Testis (tissue), 3 donors: ENCODE data around the gene ERC2. TPM values are rescaled to one million over a fixed set of nuclear protein-coding genes. Genes with fewer than 3 reads are reported as not detected.

ENCODE experiments used
- DNase-seq: peaks from one replicate; pipeline ENCODE4 v3.0.0-alpha.2; 2019
- H3K27ac ChIP-seq, 2 donors: fragments of 200-600 bp; sonication (generic); one replicate each; pipeline ENCODE4 v1.5.1; 2019
- H3K27me3 ChIP-seq: fragments of 200-600 bp; sonication (generic); one replicate; pipeline ENCODE4 v1.5.1; 2019
- H3K36me3 ChIP-seq: fragments of 200-600 bp; sonication (generic); one replicate; pipeline ENCODE4 v1.5.1; 2017; ENCODE audit warnings: low read depth; ENCODE audit errors: missing control alignments
- H3K4me1 ChIP-seq: fragments of 200-600 bp; sonication (generic); one replicate; pipeline ENCODE4 v1.5.1; 2019
- H3K4me3 ChIP-seq, 2 donors: fragments of 200-600 bp; sonication (generic); one replicate each; pipeline ENCODE4 v1.5.1; 2017 to 2019
- H3K9me3 ChIP-seq: fragments of 200-600 bp; sonication (generic); one replicate; pipeline ENCODE4 v1.5.1; 2017
- CTCF ChIP-seq, 3 experiments: fragments of 450-650 bp in 2 of 3; fragments of 200-600 bp in 1 of 3; sonication (generic) in 1 of 3; IDR thresholded peaks; one replicate each; pipeline ENCODE4 v1.5.1; 2016 to 2019; ENCODE audit warnings: antibody characterized with exemption in 3 of 3, mild to moderate bottlenecking in 2 of 3, moderate library complexity in 1 of 3
- POLR2A ChIP-seq: fragments of 450-650 bp; IDR thresholded peaks from one replicate; pipeline ENCODE4 v1.6.1; 2017; ENCODE audit warnings: antibody characterized with exemption, mild to moderate bottlenecking, moderate library complexity
- WGBS, 2 donors: methylation state at CpG; one replicate each; pipeline ENCODE4 v1.1.5; 2018; 5-methylcytosine and 5-hydroxymethylcytosine counted together
- intact Hi-C: fragments of 100-400 bp; cut with DNase I; formaldehyde crosslinking; loops from one replicate; pipeline ENCODE4 v1.15.1; 2023; ENCODE audit warnings: low total_unique reads
- polyA plus RNA-seq: library from polyadenylated mRNA; stranded (reverse); fragments of 350-450 nt; fragmentation: Illumina TruSeq; extraction: RNeasy Lipid Tissue Mini Kit (QIAGEN cat#74804); gene quantifications from one replicate; pipeline ENCODE4 v1.2.3, GENCODE V29; 2014; ENCODE audit warnings: low read depth, low replicate concordance; ENCODE audit not compliant: insufficient read depth
- total RNA-seq, 2 donors: library from RNA; depleted of rRNA; stranded (reverse); fragments of >200 nt; gene quantifications; one replicate each; pipeline ENCODE4 v1.2.3, GENCODE V29; 2016

Gene ERC2
- total and polyA plus RNA-seq, 3 donors from 2014 or later, result 1.9 to 6.1 (median 5.9) TPM

DNA sequence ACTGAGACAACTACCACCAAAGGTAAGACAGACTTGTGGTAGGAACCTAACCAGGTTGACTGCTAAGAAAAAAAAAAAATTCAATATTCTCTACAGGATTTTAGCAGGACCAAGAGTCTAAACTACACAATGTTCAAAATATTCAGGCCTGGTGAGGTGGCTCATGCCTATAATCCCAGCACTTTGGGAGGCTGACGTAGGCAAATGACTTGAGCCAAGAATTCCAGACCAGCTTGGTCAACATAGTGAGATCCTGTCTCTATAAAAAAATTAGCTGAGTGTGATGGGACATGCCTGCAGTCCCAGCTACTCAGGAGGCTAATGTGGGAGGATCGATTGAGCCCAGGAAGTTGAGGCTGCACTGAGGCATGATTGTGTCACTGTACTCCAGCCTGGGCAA lies 639.6 kb downstream of the ERC2 start:
- Histone ChIP-seq H3K36me3 (no peaks in the 10 kb centered on the region), H3K4me3 (no peak overlapping the region), H3K27me3 (no peaks in the 10 kb centered on the region), H3K9me3 (no peaks in the 10 kb centered on the region), H3K4me1 (no peaks in the 10 kb centered on the region), H3K27ac (no peak overlapping the region)
- WGBS, 2 donors, result 66 to 96% methylated on average over 2 of the region's 2 CpGs
- intact Hi-C loops, result no loop called here
- DNase-seq, result no peak
- TF ChIP-seq POLR2A (no peak), CTCF (IDR thresholded peaks at IDR 0.05) (no peak)

DNA sequence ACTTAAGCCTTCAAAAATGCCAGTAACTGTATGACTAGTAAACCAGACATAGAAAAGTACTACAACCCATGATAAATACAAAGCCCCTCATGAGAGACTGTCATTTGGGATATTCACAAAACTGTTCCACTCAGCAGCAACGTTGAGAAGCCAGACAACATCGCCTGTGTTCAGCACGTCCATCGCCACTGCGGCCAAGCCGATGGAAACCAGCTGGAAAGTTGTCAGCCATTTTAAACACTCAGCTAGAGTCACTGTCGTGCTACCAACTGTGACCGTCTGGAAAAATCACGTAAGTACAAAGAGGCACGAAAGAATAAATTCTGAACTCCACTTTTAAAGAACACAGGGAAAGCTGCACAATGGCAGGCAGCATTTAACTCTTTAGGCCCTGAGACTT lies 640.5 kb downstream of the ERC2 start:
- H3K4me3 ChIP-seq, result no peak overlapping the region
- WGBS, 2 donors, result 83 to 87% methylated on average over 10 of the region's 10 CpGs
- no peaks in the 10 kb centered on the region for H3K36me3 ChIP-seq
- H3K4me1 ChIP-seq, result no peaks in the 10 kb centered on the region
- no peaks in the 10 kb centered on the region for H3K27me3 ChIP-seq
- no peak overlapping the region for H3K27ac ChIP-seq
- H3K9me3 ChIP-seq, result no peaks in the 10 kb centered on the region
- TF ChIP-seq CTCF (IDR thresholded peaks at IDR 0.05) (no peak), POLR2A (no peak)
- intact Hi-C loops, result no loop called here
- DNase-seq, result no peak

- H3K27me3 ChIP-seq, result no peaks in the 10 kb centered on the region
- H3K36me3 ChIP-seq, result no peaks in the 10 kb centered on the region
- WGBS, 2 donors, result 45 to 51% methylated on average over 6 of the region's 6 CpGs
- H3K4me3 ChIP-seq, result no peak overlapping the region
- no peaks in the 10 kb centered on the region for H3K9me3 ChIP-seq
- DNase-seq, result no peak
- H3K4me1 ChIP-seq, result no peaks in the 10 kb centered on the region
- TF ChIP-seq POLR2A (no peak), CTCF (IDR thresholded peaks at IDR 0.05) (no peak)
- intact Hi-C loops, result no loop called here
- no peak overlapping the region for H3K27ac ChIP-seq
Observed at GRCh38 chr3:55826731-55827496, 641.4 kb downstream of the ERC2 start.

GRCh38 chr3:55826097-55826496 lies 642.2 kb downstream of the ERC2 start:
- Histone ChIP-seq H3K4me3 (no peak overlapping the region), H3K36me3 (no peaks in the 10 kb centered on the region), H3K9me3 (no peaks in the 10 kb centered on the region), H3K27me3 (no peaks in the 10 kb centered on the region), H3K4me1 (no peaks in the 10 kb centered on the region), H3K27ac (no peak overlapping the region)
- TF ChIP-seq POLR2A (no peak), CTCF (IDR thresholded peaks at IDR 0.05) (no peak)
- intact Hi-C loops, result no loop called here
- no peak for DNase-seq

GRCh38 chr3:55824406-55824805 lies 643.9 kb downstream of the ERC2 start:
- intact Hi-C loops, result no loop called here
- DNase-seq, result no peak
- H3K36me3 ChIP-seq, result no peaks in the 10 kb centered on the region
- TF ChIP-seq POLR2A (no peak), CTCF (IDR thresholded peaks at IDR 0.05) (no peak)
- H3K4me1 ChIP-seq, result no peaks in the 10 kb centered on the region
- no peaks in the 10 kb centered on the region for H3K9me3 ChIP-seq
- H3K27me3 ChIP-seq, result no peaks in the 10 kb centered on the region
- H3K4me3 ChIP-seq, result no peak overlapping the region
- no peak overlapping the region for H3K27ac ChIP-seq
